ENCODE results near the gene TRAF2.

DNA sequence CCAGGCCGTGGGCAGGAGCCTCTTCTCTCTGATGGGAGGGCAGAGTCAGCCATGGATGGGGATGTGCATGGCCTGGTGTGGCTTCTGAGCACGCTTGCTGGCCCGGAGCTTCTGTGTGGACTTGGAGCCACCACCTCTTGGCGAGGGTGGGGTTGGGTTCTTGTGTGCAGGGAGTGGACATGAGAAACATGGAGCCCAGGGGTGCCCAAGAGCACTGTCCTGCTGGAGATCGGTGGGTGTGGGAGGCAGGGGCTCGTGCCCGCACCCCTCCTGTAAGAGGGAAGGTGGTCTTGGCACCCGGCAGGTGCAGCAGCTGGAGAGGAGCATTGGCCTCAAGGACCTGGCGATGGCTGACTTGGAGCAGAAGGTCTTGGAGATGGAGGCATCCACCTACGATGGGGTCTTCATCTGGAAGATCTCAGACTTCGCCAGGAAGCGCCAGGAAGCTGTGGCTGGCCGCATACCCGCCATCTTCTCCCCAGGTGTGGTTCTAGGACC, 34.5 kb downstream of the TRAF2 start:
- TF ChIP-seq, protein P1, sequence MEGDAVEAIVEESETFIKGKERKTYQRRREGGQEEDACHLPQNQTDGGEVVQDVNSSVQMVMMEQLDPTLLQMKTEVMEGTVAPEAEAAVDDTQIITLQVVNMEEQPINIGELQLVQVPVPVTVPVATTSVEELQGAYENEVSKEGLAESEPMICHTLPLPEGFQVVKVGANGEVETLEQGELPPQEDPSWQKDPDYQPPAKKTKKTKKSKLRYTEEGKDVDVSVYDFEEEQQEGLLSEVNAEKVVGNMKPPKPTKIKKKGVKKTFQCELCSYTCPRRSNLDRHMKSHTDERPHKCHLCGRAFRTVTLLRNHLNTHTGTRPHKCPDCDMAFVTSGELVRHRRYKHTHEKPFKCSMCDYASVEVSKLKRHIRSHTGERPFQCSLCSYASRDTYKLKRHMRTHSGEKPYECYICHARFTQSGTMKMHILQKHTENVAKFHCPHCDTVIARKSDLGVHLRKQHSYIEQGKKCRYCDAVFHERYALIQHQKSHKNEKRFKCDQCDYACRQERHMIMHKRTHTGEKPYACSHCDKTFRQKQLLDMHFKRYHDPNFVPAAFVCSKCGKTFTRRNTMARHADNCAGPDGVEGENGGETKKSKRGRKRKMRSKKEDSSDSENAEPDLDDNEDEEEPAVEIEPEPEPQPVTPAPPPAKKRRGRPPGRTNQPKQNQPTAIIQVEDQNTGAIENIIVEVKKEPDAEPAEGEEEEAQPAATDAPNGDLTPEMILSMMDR (IDR thresholded peaks at IDR 0.05; ENCODE audit: insufficient read depth, low read length) = no peak
- no peak for TF ChIP-seq POLR2AphosphoS5 (IDR thresholded peaks at IDR 0.05; ENCODE audit: low read depth)
